HG03175 (cell line): Measurements from ENCODE around the gene SCCPDH.
A peak's percentile ranks its signal among the peaks of the same experiment; 100 is the strongest.
"Not testable (repeated sequence)": the region's sequence is repeated elsewhere in the genome, so short reads cannot be mapped to it uniquely, and the experiment has no call there.

Source experiments
- ATAC-seq: cut with Tn5 transposase; IDR thresholded peaks from one replicate; pipeline ENCODE4 v1.9.1; 2021; ENCODE audit warnings: mild to moderate bottlenecking, moderate library complexity; ENCODE audit not compliant: unreplicated experiment

The SCCPDH gene

DNA sequence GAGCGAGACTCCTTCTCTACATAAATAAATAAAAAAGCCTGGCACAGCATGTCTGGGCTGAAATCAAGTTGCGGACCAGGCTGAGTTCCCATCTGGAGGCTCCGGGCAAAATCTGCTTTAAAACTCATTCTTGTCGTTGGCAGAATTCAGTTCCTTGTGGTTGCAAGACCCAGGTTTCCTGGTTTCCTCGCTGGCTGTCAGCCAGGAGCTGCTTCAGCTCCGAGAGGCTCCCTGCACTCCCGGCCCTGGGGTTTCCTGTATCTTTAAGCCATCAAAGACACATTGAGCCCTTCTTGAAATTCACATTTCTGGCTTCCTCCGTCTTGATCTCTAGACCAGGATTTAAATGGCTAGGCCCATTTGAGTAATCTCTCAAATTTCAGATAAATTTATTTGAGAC is 20.6 kb upstream of the SCCPDH start:
- ATAC-seq, result no peak

DNA sequence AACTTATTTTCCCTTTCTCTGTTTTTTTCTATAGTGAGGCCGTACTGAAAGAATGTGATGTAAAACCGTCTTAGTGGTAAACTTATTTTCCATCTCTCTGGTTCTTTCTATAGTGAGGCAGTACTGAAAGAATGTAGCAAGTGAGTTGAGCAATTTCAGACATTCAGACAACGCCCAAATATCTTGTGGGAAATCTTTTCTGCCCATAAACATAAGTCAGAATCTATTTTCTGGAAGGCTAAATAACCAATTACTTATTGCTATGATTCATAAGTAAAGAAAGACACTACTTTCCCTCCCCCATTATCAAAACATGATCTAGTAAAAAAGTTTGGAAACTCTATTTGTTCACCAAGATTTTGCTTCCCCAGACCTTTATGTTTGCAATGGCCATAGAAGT is 18.8 kb upstream of the SCCPDH start:
- ATAC-seq, result no peak

DNA sequence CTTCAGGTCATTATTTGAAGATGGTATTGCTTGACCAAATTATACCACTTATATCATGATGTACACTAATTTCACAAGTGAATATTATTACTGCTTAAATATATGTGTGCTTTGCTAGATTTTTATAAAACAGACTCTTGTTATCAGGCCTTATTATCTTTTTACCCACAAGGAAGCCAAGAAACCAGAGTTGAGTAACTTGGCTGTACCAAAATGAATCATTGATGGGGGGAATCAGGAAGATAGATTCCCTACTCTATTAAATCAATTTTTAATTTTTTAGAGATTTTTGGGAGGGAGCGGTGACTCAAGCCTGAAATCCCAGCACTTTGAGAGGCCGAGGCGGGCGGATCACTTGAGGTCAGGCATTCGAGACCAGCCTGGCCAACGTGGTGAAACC is 16.0 kb upstream of the SCCPDH start:
- no peak for ATAC-seq

DNA sequence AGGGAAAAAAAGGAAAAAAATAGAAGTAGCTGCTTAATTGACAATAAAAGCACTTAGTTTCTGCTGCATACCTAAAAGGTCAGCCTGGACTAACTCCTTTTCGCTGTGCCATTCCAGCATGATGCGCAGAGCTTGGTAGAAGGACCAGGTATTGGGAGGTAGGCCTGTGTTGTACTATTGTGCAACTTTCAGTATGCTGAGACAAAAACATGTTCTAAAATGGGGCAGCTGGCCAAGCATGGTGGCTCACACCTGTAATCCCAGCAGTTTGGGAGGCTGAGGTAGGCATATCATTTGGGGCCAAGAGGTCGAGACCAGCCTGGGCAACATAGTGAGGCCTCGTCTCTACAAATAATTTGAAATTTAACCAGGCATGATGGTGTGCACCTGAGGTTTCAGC is 15.0 kb upstream of the SCCPDH start:
- no peak for ATAC-seq

DNA sequence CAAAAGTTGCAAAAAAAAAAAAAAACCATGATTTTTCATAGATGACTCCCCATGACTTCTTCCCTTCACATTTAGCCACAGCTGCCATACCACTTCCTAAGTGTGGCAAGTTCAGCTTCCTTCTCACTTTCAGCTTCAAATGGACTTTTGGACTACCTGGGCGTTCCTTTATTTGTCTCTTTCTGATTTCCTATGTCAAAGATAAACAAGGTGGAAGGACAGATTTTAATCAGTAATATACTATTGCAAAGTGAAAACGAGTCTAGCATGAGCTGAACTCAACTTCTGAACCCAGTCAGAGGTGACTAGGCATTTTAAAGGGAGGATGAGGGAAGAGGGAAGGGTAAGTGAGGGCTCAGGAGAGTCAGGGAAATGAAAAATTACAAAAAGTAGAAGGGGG is 14.4 kb upstream of the SCCPDH start:
- ATAC-seq, result no peak

DNA sequence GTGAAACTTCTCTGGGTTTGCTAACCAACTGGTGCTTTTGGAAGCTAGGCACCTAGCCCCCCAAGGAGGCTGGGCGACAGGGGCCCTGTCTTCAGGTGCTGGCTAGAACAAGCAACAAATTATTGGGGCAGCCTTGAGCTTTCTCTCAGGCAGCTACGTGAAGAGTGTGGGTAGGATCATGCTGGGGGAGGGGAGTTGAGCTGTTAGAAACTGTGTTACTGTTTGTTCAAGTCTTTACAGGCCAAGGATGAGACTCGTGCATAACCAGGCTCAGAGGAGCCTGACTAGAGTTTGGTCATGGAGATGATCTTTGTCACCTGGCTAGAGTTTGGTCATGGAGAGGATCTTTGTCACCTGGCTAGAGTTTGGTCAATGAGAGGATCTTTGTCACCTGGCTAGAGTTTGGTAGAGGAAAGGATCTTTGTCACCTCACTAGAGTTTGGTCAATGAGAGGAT is 12.6 kb upstream of the SCCPDH start:
- ATAC-seq, result no peak

DNA sequence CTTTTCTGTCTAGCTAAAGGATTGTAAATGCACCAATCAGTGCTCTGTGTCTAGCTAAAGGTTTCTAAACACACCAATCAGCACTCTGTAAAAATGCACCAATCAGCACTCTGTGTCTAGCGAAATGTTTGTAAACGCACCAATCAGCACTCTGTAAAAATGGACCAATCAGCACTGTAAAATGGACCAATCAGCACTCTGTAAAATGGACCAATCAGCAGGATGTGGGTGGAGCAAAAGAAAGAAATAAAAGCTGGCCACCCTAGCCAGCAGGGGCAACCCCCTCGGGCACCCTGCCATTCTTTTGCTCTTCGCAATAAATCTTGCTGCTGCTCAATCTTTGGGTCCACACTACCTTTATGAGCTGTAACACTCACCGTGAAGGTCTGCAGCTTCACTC is 11.8 kb upstream of the SCCPDH start:
- not testable (repeated sequence) for ATAC-seq

DNA sequence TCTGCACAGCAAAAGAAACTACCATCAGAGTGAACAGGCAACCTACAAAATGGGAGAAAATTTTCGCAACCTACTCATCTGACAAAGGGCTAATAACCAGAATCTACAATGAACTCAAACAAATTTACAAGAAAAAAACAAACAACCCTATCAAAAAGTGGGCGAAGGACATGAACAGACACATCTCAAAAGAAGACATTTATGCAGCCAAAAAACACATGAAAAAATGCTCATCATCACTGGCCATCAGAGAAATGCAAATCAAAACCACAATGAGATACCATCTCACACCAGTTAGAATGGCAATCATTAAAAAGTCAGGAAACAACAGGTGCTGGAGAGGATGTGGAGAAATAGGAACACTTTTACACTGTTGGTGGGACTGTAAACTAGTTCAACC is 4.8 kb upstream of the SCCPDH start:
- ATAC-seq, result not testable (repeated sequence)

DNA sequence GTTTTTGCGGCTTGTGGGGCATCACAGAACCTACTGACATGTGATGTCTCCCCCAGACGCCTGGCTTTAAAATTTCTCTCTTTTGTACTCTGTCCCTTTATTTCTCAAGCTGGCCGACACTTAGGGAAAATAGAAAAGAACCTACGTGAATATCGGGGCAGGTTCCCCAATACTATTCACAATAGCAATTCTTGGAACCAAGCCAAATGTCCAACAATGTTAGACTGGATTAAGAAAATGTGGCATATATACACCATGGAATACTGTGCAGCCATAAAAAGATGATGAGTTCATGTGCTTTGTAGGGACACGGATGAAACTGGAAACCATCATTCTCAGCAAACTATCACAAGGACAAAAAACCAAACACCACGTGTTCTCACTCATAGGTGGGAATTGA is 3.4 kb upstream of the SCCPDH start:
- ATAC-seq, result not testable (repeated sequence)

DNA sequence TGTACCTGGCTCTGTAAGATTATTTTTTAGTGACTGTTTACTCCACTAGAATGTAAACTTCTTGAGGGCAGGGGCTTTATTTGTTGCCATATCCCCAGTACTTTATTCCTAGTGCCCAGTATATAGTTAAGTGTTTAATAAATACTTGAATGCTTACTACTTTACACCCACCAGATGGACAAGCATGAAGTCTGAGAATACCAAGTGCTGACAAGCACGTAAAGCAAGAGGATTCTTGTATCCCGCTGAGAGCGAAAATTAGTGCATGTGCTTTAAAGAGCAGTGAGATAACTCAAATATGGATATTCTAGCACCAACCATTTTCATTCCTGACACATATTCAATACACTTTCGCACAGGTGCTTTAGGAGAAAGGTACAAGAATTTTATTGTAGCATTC is 1.5 kb upstream of the SCCPDH start:
- no peak for ATAC-seq

DNA sequence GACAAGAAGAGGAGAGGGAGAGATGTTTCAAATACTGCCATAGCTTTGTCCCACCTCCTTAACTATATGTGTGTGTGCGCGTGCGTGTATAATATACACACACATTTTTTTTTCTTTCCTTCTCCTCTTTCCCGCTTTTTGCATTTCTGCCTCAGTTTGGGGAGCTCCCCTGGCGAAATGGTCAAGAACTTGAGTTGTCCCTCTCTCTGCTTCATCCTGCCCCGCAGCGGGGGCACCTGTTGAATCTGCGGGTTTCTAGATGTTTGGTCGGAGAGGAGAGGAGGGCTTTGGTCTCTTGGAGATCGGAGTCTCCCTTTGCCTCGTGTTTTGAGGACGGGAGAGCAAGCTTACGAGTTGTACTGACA is 504 bp downstream of the SCCPDH start:
- ATAC-seq, result peak; percentile 11

DNA sequence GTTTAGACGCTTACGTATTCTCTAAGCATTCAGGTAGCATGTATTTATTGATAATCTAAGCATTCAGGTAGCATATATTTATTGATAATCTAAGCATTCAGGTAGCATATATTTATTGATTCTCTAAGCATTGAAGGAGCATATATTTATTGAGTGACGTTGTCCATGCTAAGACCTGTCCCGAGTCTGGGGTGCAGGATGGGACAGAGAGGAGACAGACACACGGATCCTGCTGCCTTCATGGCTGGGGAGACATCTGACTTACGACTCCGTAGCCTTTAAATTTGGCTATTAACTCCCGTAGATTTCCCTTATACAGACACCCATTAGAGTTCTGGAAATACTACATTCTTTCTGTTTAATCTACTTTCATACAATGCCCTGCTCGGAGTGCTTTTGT is 982 bp downstream of the SCCPDH start:
- no peak for ATAC-seq

DNA sequence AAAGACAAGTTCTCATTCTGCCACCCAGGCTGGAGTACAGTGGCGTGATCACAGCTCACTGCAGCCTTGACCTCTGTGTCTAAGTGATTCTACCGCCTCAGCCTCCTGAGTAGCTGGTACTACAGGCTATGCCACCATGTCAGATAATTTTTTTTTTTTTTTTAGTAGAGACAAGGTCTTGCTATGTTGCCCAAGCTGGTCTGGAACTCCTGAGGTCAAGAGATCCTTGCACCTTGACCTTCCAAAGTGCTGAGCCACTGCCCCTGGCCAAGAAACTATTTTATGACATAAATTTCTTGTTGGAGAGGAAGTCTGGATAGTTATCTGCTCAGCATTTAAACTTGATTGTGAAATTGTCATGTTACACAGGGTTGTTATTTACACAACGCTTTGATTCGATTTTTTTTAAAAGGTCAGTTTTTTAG is 2.1 kb downstream of the SCCPDH start:
- ATAC-seq, result no peak

DNA sequence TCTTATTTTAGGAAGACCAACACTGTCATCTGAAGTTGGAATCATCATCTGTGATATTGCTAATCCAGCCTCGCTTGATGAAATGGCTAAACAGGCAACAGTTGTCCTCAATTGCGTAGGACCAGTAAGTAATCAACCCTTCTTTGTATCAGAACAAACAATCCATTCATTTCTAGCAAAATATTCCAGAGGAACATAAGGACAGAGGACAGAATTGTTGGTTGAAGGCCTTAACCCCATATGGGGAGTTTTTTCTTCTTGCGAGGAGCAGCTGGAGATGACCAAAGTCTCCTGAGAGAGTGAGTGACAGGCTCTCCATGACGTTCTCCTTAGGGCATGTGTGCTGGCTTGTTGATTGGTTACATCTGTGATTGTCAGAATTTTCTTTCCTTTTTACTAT is 2.7 kb downstream of the SCCPDH start:
- ATAC-seq, result no peak

DNA sequence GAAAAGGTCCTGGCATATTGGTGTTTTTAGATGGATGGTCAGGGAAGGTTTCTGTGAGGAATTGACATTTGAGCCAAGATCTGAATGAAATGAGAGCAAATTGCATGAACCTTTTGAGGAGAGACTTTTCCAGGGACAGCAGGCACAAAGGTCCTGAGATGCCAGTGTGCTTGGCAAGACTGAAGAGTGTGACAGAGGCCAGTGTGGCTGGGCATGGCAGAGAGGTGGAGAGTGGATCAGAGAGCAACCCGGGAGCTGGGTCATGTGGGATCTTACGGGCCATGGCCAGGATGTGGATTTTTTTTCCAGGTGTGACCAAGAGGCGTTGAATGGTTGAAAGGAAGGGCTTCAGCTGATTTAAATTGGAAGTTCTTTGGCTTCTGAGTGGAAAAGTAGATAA is 3.4 kb downstream of the SCCPDH start:
- no peak for ATAC-seq

DNA sequence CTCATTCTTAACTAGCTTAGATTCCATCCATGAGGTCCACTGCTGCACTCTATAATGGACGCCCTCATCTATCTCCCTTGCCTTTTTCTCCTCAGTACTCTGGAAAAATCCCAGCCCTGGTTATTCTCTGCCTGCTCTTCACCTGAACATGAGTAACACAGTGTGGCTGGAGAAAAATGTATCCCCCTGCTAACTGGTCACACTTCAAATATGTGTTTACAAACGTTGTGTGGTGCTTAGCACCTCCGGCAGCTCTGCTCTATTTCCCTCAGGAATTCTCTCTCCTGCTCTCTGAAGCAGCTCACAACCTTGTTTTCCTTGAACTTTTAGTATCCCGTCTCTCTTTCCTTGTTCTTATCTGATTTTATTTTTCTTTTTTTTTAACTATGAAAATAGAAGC is 4.1 kb downstream of the SCCPDH start:
- no peak for ATAC-seq

DNA sequence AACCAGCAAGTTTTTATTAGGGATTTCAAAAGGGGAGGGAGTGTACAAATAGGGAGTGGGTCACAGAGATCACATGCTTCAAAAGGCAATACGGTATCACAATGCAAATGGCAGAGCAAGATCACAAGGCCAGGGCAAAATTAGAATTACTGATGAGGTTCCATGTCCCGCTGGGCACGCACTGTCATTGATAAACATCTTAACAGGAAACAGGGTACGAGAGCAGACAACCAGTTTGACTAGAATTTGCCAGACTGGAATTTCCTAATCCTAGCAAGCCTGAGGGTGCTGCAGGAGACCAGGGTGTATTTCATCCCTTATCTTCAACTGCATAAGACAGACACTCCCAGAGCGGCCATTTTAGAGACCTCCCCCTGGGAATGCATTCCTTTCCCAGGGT is 4.8 kb downstream of the SCCPDH start:
- ATAC-seq, result not testable (repeated sequence)

DNA sequence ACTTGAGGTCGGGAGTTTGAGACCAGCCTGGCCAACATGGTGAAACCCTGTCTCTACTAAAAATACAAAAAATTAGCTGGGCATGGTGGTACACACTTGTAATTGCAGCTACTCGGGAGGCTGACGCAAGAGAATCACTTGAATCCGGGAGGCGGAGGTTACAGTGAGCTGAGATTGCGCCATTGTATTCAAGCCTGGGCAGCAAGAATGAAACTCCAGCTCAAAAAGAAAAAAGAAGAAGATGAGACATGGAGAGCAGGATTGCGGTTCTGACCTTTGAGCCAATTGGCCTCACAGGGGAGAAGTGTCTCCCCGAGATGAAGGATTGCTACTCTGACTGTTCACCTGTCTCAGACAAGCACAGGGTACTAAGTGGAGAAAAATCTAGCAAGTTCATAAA is 6.6 kb downstream of the SCCPDH start:
- ATAC-seq, result no peak

DNA sequence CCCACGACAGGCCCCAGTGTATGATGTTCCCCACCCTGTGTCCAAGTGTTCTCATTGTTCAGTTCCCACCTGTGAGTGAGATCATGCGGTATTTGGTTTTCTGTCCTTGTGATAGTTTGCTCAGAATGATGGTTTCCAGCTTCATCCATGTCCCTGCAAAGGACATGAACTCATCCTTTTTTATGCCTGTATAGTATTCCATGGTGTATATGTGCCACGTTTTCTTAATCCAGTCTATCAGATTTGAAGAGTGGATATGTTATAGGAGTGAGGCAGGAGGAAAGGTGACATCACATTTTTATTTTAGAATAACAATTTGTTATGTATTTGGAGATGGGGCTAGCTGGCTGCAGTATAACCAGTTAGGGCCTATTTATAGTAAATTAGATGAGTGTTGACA is 7.7 kb downstream of the SCCPDH start:
- ATAC-seq, result not testable (repeated sequence)

DNA sequence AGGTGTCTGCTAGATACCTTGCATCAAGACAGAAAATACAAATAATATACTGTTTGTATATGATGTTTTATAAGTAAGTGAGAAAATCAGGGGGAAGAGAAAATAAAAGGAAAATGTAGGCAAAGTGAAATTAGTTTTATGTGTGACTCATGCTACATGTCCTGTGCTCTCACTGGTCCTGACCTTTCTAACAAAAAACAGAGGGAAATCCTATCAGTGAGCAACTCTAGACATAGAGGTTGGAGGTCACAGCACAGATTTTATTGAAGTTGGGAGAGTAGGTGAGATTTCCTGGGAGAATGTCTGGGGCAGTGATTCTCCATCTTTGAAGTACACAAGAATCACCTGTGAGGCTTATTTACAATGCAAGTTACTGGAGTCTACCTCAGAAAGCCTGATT is 9.5 kb downstream of the SCCPDH start:
- no peak for ATAC-seq

DNA sequence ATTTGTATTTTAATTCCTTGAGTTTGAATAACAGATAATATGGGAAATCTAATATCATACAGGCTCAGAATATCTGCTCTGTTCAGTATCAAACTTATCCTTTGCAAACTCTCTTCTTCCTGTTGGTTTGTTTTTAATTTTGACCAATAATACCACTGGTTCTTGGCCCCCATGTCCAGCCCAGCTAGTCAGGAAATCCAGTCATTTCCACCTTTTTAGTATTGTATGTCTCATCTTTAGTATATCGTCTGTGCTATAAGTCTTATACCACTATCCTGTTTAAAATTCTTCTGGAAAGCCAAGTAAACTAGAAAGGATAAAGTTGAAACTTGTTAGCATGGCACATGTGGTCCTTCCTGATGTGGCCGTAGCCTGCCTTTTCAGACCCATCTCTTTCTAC is 10.7 kb downstream of the SCCPDH start:
- ATAC-seq, result no peak

DNA sequence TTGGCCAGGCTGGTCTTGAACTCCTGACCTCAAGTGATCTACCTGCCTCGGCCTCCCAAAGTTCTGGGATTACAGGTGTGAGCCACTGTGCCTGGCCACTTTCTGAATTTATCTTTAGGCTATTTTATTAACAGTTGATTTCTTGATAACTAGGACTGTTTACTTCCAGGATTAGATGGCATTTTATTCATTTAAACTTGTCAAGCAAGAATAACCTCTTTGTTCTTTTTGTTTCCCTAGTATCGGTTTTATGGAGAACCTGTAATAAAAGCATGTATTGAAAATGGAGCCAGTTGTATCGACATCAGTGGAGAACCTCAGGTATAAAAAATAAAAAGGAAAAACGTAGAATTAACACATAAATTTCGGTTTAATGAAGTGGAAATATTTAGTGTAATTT is 11.5 kb downstream of the SCCPDH start:
- ATAC-seq, result no peak

DNA sequence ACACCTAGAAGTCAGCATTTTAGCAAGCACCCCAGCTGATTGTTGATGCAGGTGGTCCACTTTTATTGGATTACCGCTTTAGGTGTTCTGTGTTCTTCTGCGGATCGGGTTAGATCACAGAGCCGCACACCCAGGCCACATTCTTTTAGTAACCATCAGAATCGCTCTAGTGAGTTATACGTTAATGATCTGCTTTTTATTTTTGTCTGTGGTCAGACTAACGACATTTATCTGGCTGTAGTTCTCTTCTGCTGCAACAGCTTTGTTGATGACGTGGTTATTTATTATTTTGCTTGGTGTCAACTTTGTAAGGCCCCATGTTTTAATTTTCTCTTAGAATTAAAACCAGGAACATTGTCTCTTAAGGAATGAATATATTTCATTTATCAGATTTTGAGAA is 18.2 kb downstream of the SCCPDH start:
- no peak for ATAC-seq

DNA sequence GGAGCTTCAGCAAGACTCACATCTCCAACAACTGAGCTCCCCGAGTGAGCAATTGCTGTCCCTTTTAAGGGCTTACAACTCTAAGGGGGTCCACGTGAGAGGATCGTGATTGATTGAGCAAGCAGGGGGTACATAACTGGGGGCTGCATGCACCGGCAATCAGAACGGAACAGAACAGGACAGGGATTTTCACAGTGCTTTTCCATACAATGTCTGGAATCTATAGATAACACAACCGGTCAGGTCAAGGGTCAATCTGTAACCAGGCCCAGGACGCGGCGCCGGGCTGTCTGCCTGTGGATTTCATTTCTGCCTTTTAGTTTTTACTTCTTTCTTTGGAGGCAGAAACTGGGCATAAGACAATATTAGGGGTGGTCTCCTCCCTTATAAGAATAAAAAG is 21.9 kb downstream of the SCCPDH start:
- ATAC-seq, result not testable (repeated sequence)
